Esophagus (tissue), 2 donors: ENCODE data around the gene PGBD5. TPM values are rescaled to one million over a fixed set of nuclear protein-coding genes. Genes with fewer than 3 reads are reported as not detected.

ENCODE experiments used
- H3K27ac ChIP-seq, 2 donors: one replicate each; pipeline ENCODE4 v1.5.1; 2013; ENCODE audit warnings: low read depth in 2 of 2, mild to moderate bottlenecking in 2 of 2, inconsistent platforms in 1 of 2, low read length in 1 of 2, moderate library complexity in 1 of 2
- H3K27me3 ChIP-seq, 2 donors: one replicate each; pipeline ENCODE4 v1.6.1; 2013; ENCODE audit warnings: low read length in 2 of 2, control low read depth in 1 of 2, mild to moderate bottlenecking in 1 of 2; ENCODE audit not compliant: insufficient read depth in 2 of 2, control insufficient read depth in 1 of 2
- H3K36me3 ChIP-seq, 2 donors: one replicate each; pipeline ENCODE4 v1.6.1; 2013; ENCODE audit warnings: low read length in 1 of 2; ENCODE audit not compliant: control insufficient read depth in 2 of 2, insufficient read depth in 2 of 2
- H3K4me1 ChIP-seq, 2 donors: one replicate each; pipeline ENCODE4 v1.6.1; 2013; ENCODE audit warnings: low read length in 1 of 2; ENCODE audit not compliant: control insufficient read depth in 2 of 2, insufficient read depth in 2 of 2
- H3K4me3 ChIP-seq, 2 donors: one replicate each; pipeline ENCODE4 v1.5.1; 2013; ENCODE audit warnings: low read length in 2 of 2, mild to moderate bottlenecking in 2 of 2, low read depth in 1 of 2, moderate library complexity in 1 of 2
- H3K9me3 ChIP-seq, 2 donors: one replicate each; pipeline ENCODE4 v1.6.1; 2013; ENCODE audit warnings: mild to moderate bottlenecking in 2 of 2, low read depth in 1 of 2, low read length in 1 of 2, moderate library complexity in 1 of 2; ENCODE audit not compliant: control insufficient read depth in 2 of 2, insufficient read depth in 1 of 2
- WGBS, 2 donors: extraction: QIAGEN DNeasy Blood & Tissue Kit; methylation state at CpG; one replicate each; pipeline ENCODE4 v1.1.7; 2013; 5-methylcytosine and 5-hydroxymethylcytosine counted together
- polyA plus RNA-seq, 2 donors: library from polyadenylated mRNA; stranded (reverse); fragments of 200-250 nt; gene quantifications; one replicate each; pipeline ENCODE4 v1.2.3, GENCODE V29; 2013
- donor health status: healthy with polysubstance abuse.
- donor health status: Bipolar disorder and iron deficiency.

PGBD5 gene
- polyA plus RNA-seq, 2 donors = 0.22 to 0.67 TPM

DNA sequence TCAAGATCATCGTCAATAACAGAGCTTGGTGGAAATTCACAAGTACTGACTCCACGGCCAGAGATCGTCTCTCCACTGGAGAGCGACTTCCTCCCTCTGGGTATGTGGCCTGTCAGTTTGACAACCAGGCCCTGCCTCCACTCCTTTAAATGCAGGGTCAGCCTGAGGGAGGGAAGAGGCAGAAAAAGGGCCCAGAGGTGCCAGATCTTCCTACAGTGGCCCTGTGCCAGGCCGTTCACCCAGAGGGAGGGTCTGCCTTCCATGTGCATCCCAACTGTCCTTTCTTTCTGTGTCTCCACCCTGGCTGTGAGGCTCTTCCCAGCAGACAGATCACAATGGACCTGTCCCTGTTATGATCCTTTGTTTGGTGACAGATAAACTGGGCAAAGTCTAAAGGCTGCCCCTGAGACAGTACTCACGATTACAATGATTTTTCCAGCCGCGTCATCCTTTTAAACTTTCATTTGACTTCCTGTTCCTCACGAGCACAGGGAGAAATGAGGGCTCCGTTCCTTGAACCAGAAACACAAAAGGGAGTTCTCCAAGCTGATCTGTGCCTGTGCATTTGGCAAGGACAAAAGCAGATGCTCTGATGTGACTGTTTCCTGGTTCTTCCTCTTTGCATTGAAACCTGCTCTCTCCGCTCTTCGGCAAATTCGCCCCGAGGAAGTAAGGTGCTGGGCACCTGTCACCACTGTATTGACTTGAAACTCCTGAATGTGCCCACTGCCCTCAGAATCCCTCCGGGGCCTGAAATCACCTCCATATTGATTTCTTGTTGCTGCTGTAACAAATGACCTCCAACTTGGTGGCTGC is 126.7 kb downstream of the PGBD5 start:
- Histone ChIP-seq H3K4me3 (no peak overlapping the region), H3K27ac (no peak overlapping the region), H3K36me3 (no peaks in the 10 kb centered on the region), H3K27me3 (no peaks in the 10 kb centered on the region), H3K4me1 (peaks cover 0 to 1% of the 10 kb centered on the region in 2 donors), H3K9me3 (no peaks in the 10 kb centered on the region)
- WGBS, 2 donors = 56 to 74% methylated on average over 15 of the region's 15 CpGs

- Histone ChIP-seq H3K4me1 (peaks cover 0 to 4% of the 10 kb centered on the region in 2 donors), H3K4me3 (no peak overlapping the region), H3K27me3 (no peaks in the 10 kb centered on the region), H3K36me3 (no peaks in the 10 kb centered on the region), H3K27ac (no peak overlapping the region), H3K9me3 (no peaks in the 10 kb centered on the region)
- WGBS, 2 donors = 87 to 88% methylated on average over 3 of the region's 3 CpGs
Measured at GRCh38 chr1:230295367-230295766, 130.8 kb downstream of the PGBD5 start.

- WGBS, 2 donors = 58 to 73% methylated on average over 7 of the region's 7 CpGs
Measured at GRCh38 chr1:230293390-230293700, 132.8 kb downstream of the PGBD5 start.

GRCh38 chr1:230292689-230293389 is 133.3 kb downstream of the PGBD5 start:
- H3K36me3 ChIP-seq = no peaks in the 10 kb centered on the region

More at GRCh38 chr1:230293390-230293700, 132.8 kb downstream of the PGBD5 start:
- Histone ChIP-seq H3K4me3 (no peak overlapping the region), H3K4me1 (peaks cover 0 to 2% of the 10 kb centered on the region in 2 donors), H3K9me3 (no peaks in the 10 kb centered on the region), H3K27ac (no peak overlapping the region), H3K27me3 (no peaks in the 10 kb centered on the region), H3K36me3 (no peaks in the 10 kb centered on the region)

DNA sequence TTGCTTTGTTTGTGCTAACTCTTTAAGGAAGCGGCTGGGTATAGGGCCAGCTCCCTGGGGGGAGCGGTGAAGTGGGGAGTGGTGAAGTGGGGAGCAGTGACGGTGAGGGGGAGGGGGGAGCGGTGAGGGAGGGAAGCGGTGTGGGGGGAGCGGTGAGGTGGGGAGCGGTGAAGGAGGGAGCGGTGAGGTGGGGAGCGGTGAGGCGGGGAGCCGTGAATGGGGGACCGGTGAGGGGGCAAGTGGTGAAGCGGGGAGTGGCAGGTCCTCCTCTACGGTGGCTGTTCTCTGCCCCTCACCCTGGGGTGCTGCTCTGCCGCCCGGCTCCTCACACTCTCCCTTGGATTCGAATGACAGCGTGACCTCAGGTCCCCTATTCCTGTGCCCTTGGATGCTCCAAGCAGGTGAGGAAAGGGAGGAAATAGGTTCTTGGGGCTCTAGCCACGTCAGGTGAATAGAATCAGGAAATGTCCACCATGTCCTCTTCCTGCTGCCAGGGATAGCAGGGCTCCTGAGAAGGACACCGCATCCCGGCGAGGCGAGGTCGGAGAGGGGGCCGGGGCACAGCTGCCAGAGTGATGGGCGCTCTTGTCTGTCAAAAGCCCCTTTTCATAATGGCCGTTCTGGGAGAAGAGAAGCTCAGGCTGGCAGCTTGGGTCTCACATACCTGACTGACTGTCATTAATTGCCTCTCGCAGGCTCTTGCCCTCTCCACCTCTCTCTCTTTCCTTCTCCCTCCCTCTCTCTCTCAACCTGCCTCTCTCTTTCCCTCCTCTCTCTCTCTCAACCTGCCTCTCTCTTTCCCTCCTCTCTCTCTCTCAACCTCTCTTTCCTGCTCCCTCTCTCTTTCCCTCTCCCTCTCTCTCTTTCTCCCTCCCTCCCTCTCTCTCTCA is 134.2 kb downstream of the PGBD5 start:
- Histone ChIP-seq H3K4me3 (no peak overlapping the region), H3K4me1 (peaks cover 0 to 2% of the 10 kb centered on the region in 2 donors)
- 69 to 70% methylated on average over 22 to 28 of the region's 28 CpGs for WGBS, 2 donors

More at GRCh38 chr1:230292689-230293389, 133.3 kb downstream of the PGBD5 start:
- Histone ChIP-seq H3K4me1 (peaks cover 0 to 2% of the 10 kb centered on the region in 2 donors), H3K27ac (no peak overlapping the region), H3K4me3 (no peak overlapping the region), H3K9me3 (no peaks in the 10 kb centered on the region), H3K27me3 (no peaks in the 10 kb centered on the region)
- WGBS, 2 donors = 46 to 64% methylated on average over 12 of the region's 12 CpGs

DNA sequence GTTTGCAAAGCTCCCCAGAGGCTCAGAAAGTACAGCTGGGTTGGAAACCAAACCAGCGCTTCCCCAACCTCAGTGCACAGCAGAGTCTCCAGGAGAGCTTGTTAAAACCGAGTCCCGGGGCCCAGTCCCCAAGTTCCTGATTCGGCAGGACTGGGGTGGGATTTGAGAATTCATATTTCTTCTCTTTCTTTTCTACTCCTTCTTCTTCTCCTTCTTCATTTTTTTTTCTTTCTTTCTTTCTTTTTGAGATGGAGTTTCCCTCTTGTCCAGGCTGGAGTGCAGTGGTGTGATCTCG is 136.8 kb downstream of the PGBD5 start:
- no peak overlapping the region for H3K4me3 ChIP-seq
- H3K9me3 ChIP-seq = no peaks in the 10 kb centered on the region
- H3K27me3 ChIP-seq = no peaks in the 10 kb centered on the region
- H3K4me1 ChIP-seq = peaks cover 0 to 2% of the 10 kb centered on the region in 2 donors
- 89 to 94% methylated on average over 5 of the region's 5 CpGs for WGBS, 2 donors
- no peak overlapping the region for H3K27ac ChIP-seq
- H3K36me3 ChIP-seq = no peaks in the 10 kb centered on the region

More for the DNA sequence above, 134.2 kb downstream of the PGBD5 start:
- Histone ChIP-seq H3K27ac (no peak overlapping the region), H3K36me3 (no peaks in the 10 kb centered on the region), H3K27me3 (no peaks in the 10 kb centered on the region), H3K9me3 (no peaks in the 10 kb centered on the region)

- Histone ChIP-seq H3K36me3 (peaks cover 0 to under 1% of the 10 kb centered on the region in 2 donors), H3K9me3 (no peaks in the 10 kb centered on the region), H3K4me1 (peaks cover 0 to 2% of the 10 kb centered on the region in 2 donors), H3K27me3 (no peaks in the 10 kb centered on the region), H3K4me3 (no peak overlapping the region), H3K27ac (no peak overlapping the region)
- WGBS, 2 donors = 77 to 81% methylated on average over 14 of the region's 14 CpGs
Measured at GRCh38 chr1:230288641-230289349, 137.3 kb downstream of the PGBD5 start.

- H3K9me3 ChIP-seq = no peaks in the 10 kb centered on the region
- 70 to 71% methylated on average over 17 of the region's 17 CpGs for WGBS, 2 donors
- H3K4me1 ChIP-seq = no peaks in the 10 kb centered on the region
- H3K36me3 ChIP-seq = peaks cover 0 to 1% of the 10 kb centered on the region in 2 donors
- H3K27ac ChIP-seq = no peak overlapping the region
- no peaks in the 10 kb centered on the region for H3K27me3 ChIP-seq
- H3K4me3 ChIP-seq = no peak overlapping the region
Measured at GRCh38 chr1:230287674-230288315, 138.3 kb downstream of the PGBD5 start.
